NCI-H2196 treated with DMSO at 0.1 percent for 48 hours (cell line): Measurements from ENCODE around the gene CD69.
"Not testable (repeated sequence)": the region's sequence is repeated elsewhere in the genome, so short reads cannot be mapped to it uniquely, and the experiment has no call there.

Experiments used
- DNase-seq: peaks from one replicate; lab custom pipeline; 2025; ENCODE audit not compliant: unreplicated experiment; lab: John Stamatoyannopoulos, UW

The CD69 gene

DNA sequence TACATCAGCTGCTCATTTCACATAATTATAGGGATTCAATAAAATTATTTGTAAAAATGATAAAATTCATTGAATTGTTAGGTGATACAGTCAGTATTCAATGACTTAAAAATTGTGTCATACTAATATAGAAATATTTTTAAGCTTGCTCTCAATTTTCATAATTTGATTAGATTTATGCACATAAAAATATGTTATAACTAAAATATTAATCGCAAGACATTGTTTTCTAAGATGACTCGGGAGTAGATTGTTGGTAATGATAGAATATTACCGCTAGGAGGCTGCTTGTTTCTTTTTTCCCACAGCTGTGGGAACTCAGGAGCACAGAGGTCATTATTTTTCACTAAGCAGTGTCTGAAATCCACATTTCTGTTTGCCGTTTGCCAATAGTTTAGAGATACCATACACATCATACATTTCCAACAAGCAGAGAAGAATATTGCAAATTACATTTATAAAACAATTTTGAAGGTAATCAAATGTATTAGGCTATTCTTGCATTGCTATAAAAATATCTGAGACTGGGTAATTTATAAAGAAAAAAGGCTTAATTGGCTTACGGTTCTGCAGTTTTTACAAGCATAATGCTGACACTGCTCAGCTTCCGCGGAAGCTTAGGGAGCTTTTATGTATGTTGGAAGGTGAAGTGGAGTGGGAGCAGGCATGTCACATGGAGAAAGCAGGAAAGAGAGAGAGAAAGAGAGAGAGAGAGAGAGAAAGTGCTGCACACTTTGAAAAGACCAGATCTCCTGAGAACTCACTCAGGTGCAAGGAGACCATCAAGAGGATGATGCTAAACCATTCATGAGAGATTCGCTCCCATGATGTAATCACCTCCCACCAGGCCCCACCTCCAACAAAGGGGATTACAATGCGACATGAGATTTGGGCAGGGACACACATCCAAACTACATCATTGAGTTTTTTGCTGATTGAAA lies 9.2 kb downstream of the CD69 start:
- DNase-seq, result no peak

DNA sequence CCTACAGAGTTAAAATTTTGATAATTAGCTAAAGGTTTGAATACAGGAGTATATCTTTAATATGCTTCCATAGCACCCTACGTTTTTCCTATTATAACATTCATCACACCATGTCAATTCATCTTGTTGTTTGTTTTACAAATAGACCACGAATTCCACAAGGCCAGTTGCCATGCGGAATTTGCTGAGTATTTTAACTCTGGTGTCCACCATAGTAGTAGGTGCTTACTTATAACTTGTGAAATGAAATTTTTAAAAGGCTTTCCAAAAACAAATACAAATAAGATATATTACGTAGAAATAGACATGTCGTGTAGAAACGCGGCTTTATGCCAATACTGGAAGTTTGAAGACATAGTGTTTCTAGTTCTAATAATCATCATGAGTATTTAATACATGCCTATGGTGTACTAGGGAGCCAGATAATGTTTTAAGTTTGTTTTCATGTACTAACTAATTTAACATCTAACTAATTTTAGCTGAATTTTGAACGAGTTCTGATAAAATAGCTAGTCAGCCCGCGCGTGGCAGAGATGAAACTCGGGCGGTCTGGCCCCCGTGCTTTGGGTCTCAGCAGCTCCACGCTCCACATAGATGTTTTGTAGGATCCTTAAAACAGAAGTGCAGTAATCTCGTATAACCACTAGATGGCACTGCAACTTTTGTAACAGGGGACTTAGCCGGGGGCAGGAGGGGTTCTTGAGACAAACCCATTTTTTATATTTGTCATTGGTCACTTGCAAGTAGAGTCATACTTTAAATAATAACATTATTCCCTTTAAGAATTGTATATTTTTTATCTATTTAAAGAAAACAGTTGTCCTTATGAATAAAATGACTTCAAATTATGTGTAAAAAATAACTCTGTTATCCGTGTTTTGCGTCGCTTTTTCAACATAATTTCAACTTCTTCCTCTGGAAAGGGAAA lies 10.2 kb downstream of the CD69 start:
- no peak for DNase-seq

DNA sequence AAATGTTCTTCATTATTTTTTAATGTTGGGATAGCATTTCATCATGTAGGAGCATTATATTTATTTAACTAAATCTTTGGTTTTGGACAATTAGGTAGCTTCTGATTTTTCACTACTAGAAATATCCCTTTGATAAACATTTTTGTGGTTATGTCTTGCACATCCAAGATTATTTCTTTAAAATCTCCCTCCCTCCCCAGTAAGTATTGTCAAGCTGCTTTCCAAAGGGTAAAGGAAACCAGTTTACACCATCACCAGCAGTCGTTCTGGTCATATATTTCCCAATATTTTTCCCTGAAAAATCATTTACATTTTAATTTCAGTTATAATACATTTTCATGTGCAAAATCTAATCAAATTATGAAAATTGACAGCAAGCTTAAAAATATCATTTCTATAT lies 11.1 kb downstream of the CD69 start:
- no peak for DNase-seq

DNA sequence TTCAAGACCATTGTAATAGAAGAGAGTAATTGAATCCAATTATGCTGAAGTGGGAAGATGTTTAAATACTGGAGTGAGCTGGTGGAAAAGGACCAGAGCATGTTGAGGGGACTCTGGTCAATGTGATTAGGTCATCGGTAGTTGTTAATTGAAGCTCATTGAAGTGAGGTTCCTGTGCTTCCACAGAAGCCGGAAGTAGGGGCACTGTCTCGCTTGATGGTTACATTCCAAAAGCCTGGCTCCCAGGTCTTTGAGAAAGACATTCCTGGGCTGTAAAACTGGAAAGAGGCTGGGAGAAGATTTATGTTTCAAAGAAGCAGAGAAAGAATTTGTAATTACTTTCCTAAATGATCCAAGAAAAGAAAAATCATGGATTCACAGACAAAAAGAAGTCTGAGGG lies 15.5 kb downstream of the CD69 start:
- DNase-seq, result no peak

DNA sequence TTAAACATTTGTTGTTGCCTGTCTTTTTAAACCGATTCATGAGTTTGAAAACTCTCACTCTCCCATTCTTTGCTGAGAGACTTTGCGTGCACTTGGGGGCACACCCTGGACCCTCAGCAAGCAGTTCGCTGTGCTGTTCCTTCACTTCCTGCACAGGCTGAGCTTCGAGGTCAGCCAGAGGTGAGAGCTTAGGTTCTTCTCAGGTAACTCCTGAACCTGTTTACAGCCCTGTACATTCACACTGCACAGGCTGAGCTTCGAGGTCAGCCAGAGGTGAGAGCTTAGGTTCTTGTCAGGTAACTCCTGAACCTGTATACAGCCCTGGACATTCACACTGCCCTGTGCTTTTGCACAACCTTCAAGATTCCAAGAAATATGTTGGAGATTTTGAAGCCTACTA lies 18.0 kb downstream of the CD69 start:
- DNase-seq, result no peak

DNA sequence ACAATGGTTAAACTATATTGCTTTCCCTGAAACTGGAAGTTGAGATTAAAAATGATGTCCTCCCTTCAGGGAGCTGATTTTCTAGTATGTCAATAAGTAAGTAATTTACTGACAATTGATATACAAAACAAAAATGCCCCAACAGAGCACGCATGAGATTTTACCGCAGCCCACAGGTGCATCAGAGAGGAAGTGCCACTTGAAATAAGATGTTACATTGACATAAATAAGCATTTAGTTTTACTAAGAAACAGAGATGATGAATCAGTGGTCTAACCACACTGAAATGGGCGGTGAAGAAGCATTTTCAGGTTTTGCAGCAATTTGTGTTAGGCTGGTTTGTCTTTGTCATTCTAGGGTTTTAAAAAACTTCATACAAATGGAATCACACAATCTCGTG lies 19.0 kb downstream of the CD69 start:
- DNase-seq, result no peak

DNA sequence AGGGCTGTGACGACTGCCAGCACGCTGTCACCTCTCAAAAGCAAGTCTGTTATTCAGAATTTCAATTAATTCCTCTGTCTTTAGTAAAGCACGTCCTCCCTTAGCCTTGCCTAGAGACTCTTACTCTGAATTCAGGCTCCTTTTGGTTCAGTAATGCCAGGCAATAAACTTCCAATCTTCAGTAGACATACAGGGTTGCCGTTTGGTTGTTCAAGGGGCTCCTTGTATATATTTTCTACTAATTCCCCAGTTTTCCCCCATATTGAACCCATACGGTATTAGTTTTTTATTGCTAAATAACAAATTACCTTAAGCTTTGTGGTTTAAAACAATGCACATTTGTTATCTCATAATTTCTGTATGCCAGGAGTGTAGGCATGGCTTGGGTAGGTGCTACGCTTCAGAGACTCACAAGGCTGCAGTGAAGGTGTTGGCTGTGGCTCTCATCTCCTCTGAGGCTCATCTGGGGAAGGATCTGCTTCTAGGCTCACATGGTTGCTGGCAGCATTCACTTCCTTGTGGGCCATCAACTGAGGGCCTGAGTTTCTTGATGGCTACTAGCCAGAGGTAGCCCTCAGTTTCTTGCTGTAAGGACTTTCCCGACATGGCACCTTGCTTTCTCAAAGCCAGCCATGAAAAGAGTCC lies 20.5 kb downstream of the CD69 start:
- no peak for DNase-seq

DNA sequence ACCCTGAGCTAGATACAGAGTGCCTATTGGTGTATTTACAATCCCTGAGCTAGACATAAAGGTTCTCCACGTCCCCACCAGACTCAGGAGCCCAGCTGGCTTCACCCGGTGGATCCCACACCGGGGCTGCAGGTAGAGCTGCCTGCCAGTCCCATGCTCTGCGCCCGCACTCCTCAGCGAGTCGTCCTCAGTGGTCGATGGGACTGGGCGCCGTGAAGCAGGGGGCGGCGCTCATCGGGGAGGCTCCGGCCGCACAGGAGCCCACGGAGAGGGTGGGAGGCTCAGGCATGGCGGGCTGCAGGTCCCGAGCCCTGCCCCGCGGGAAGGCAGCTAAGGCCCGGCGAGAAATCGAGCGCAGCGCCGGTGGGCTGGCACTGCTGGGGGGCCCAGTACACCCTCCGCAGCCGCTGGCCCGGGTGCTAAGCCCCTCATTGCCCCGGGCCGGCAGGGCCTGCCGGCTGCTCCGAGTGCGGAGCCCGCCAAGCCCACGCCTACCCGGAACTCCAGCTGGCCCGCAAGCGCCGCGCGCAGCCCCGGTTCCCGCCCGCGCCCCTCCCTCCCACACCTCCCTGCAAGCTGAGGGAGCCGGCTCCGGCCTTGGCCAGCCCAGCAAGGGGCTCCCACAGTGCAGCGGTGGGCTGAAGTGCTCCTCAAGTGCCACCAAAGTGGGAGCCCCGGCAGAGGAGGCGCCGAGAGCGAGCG lies 21.1 kb downstream of the CD69 start:
- not testable (repeated sequence) for DNase-seq

DNA sequence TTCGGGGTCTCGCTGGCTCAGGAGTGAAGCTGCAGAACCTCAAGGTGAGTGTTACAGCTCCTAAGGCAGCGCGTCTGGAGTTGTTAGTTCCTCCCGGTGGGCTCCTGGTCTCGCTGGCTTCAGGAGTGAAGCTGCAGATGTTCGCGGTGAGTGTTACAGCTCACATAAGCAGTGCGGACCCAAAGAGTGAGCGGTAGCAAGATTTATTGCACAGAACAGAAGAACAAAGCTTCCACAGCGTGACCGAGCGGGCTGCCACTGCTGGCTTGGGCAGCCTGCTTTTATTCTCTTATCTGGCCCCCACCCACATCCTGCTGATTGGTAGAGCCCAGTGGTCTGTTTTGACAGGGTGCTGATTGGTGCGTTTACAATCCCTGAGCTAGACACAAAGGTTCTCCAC lies 21.8 kb downstream of the CD69 start:
- not testable (repeated sequence) for DNase-seq

DNA sequence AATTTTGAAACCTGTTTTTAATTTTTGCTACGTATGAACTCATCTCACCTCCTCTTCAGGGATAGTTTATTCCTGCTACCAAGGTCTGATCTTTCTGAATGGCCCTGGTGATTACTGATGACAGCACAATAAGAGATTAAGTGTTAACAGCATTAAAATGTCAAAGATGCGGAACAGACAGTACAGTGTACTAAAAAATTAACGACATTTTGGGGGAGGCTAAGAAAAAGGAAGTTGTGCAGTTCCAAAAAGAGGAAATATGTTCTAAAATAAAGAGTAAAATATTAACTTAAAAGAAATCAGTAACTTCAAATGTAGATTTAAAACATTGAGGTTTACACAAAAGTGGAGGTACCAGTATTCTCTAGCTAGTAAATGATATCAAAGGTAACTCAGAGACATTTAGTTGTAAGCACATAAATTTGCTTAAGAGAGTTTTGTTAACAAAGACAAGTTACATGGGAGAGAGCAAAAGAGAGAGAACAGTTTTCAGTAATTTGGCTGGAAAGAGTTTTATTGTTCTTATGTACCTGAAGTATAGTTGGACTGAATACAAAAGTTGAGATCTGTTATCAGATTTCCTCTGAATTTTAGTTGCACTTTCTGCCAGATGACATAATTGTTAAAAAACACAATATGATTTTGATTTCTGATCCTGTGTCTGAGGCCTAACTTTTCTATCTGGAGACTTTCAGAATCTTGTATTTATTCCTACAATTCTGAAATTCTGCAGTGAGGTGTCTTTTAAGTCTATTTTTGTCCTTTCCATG lies 23.6 kb downstream of the CD69 start:
- no peak for DNase-seq

DNA sequence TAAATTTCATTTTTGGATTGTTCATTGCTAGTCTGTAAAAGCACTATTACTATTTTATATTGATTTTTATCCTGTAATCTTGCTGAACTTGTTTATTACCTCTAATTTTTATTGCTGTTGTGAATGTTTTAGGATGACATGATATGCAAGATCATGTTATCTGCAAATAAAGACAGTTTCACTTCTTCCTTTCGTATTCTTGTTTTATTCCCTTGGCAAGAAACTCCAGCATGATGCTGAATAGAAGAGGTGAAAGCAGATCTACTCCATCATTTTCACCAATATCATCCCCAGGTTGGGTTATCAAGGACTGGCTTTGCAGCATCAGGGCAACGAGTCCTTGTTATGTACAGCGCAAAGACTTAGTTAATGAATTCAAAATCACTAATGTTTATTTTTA lies 25.1 kb downstream of the CD69 start:
- no peak for DNase-seq

DNA sequence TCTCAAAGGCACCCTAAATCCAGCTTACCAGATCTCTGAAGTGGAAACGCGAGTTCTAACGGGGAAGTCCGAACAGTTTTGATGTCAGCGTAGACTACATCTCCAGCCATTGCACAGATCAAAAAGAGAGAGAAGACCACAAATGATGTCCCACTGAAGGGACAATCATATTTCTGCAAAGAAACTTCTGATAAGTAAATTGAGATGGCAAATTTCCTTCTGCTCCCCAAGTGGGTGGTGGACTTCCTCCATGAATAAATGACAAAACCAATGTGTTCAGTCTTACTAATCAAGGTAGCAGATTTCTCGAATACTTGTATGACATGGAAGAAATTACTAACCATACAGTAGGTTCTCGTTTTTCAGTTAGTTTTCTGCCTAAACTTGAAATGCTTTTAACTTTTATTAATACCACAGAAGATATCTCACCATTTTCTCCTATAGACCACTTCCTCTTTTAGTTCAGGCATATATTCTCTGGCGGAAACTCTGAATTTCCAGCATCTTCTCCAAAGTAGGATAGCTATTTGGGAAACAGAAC lies 27.7 kb downstream of the CD69 start, which contains the start of gene CLECL1:
CLECL1 (minus strand) TSS at position 177 of the 541 bp plus-strand sequence.
- DNase-seq, result no peak

DNA sequence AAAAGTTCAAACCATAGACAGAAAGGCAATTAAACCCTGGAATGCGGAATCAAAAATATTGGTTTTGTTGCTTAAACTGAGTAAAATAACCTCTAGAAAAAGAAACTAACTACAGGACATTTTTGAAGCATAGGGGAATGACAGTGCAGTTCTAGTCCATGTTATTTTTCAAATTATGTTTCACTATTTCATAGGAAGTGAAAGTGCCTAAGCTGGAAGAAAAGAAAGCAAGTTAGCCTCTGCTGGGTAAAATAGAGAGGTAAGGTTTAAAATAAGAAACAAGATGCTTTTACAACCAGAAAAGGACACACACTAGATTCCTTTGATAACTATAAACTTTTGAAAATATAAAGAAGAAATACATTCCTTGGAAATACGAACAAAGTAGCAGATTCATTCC lies 28.9 kb downstream of the CD69 start:
- no peak for DNase-seq

DNA sequence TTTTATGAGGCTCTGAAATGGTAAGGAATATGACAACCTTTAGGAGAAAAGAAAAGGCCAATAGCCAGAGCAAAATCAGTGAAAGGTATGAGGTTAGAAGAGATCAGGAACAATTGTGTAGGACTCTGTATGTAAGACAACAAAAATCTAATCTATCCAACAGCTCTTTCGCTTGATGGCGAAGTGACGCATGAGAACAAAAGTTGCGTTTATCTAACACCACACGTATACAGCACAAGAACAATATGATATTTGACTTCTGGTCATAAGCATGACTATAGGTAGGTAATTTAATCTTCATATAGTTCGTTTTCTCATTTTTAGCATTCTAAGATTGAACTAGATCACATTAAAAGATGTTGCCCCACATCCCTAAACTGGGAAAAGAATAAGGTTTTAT lies 29.3 kb downstream of the CD69 start:
- no peak for DNase-seq

DNA sequence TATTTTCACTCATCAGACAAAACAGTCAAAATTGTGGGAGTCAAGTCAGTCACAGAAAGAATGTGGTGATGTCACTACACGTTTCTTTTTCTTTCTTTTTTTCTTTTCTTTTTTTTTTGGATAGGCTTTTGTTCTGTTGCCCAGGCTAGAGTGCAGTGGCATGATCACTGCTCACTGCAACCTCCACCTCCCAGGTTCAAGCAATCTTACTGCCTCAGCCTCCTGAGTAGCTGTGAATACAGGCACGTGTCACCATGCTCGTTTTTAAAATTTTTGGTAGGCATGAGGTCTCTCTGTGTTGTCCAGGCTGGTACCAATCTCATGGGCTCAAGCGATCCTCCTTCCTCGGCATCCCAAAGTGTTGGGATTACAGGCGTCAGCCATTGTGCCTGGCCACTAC lies 30.1 kb downstream of the CD69 start:
- no peak for DNase-seq

DNA sequence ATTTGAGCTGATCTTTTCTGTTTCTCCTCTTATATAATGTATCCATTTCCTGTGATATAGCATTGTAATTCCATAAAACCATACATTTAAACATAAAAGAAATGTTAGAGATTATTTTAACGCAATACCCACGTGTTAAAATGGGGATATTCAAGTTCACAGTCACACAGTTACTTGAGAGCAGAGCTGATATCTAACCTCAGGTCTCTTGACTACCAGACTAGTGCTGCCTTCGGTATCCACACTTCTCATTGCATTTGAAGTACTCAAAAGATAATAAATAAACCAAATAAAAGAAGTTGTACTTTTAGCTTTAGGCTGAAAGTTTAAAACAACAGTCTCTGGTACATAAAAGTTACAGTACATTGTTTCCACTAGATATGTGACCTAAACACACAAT lies 30.7 kb downstream of the CD69 start:
- DNase-seq, result no peak

DNA sequence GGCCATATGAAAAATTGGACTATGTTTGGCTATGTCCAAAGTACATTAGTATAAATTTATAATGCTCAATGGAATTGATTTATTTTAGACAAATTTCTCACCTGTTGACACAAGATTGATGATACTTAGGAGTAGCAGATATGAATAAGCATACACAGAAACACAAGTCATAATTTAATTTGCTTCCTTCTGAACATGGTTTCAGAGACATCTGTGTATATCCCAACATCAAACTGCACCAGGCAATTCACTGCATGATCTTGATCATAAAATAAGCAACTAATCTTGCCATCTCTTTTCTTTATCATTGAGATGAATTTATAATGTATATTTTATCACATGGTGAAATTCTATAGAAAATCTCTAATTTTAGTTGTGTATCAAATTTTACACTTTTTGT lies 31.6 kb downstream of the CD69 start:
- DNase-seq, result no peak

DNA sequence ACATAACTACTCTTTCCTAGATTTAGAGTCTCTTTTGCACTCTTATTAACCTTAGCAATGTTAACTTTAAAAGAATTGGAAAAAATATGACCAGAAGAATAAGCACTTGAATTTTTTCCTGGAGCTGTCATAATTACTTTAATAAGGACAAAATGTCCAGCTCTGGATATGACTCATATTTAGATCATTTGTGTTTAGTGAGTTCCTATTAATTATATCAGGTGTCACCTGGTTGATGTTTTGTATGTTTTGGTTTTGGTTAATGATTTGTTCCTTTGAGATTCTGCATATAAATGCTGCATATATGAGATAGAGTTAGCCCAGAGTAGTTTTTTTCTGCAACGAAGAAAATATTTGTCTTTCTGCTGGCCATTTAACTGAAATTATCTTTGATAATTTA lies 32.9 kb downstream of the CD69 start:
- no peak for DNase-seq

DNA sequence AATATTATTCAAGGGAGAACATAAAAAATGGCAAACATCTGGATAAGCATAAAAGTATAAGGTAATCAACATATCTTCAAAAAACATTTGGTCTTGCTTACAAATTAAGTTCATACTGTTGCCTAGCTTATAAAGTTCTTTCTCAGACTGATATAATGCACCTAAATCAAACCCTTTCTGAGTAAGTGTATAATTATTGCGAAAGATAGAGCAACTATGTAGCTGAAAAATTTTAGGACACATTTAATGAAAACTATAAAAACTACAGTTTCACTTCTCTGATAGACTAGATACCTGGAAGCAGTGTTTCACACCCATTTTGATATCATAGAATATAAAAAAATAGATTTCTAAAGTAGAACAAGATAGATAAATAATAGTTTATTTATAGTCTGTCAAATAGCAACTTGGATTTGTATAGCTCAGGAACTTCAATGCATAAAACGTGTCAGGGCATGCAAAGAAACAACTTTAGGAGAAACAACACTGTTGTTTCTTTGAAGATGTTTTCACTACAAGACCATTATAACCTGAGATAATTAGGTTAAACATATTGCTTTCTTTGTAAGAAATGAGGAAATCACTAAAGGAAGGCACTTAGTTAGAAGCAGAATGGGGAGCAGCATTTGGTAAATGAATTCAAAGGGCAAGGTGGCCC lies 35.4 kb downstream of the CD69 start:
- no peak for DNase-seq
